ENCODE results near the gene EDNRA.

The EDNRA gene

DNA sequence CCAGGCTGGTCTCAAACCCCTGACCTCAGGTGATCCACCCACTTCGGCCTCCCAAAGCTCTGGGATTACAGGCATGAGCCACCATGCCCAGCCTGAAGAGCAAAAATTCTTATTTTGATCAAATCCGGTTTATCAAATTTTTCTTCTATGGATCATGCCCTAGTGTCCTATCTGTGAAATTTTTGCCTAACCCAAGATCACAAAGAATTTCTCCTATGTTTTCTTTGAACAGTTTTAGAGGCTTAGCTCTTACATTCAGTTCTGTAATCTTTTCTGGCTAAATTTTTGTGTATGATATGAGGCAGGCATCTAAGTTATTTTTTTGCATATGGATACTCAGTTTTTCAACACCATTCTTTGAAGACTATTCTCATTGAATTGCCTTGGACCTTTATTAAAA lies 27.4 kb downstream of the EDNRA start:
- no peak for DNase-seq

DNA sequence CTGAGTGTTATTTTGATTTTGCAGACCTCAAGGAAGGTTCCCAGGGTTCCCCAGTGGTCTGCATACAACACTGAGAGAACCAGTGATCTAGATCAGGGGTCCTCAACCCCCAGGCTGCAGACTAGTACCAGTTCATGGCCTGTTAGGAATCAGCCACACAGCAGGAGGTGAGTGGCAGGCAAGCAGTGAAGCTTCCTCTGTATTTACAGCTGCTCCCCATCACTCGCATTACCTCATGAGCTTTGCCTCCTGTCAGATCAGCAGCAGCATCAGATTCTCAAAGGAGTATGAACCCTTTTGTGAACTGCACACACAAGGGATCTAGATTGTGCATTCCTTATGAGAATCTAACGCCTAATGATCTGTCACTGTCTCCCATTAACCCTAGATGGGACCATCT lies 28.5 kb downstream of the EDNRA start:
- no peak for DNase-seq

DNA sequence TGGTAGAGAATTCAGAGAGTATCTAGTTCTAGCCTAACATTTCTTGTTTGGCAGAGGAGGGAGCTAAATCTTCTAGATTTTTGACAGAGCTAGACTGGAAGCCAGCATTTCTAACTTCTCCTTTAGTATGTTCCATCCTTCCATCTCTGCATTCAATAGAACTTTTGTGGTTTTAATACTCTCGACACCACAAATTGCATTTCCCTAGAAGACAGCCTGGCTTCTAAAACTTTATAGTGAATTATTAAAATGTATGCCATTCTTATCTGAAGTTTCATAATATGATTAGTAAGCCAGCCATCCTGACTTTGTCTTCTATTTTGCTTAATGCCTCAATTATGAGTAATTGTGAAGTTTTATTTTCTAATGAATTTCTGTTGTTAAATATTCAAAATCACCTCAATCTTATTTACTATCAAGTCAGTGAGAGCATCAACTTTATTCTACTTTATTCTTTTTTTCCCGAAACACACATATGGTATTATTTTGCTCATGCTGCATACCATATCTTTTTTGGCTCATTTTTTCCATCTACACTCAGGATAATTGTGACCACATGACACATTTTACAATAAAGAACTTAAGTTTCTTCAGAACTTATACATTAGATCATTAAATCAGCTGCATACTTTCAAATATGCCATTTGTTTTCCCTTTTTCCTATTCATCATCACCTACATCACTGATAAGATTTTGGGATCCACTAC lies 30.2 kb downstream of the EDNRA start:
- peak in 1 of 2 experiments; percentile 1 for DNase-seq

DNA sequence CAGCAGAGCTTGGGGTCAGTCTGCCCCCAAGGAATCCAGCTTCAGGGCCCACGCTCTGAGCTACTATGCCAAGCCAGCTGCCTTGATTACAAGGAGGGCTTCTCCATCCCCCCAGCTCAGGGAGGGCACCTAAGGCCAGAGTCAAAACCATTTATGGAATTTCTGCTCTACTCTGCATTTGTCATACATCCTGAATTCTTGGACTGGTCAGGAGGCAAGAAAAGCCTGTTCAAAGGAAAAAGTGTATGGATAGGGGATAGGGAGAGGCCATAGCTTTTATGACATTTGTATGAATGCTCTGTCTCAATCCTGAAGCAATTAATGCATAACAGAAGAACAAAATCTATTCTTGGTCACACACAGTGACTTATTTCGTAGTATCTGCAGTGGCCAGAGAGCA lies 32.2 kb downstream of the EDNRA start:
- no peak for DNase-seq

DNA sequence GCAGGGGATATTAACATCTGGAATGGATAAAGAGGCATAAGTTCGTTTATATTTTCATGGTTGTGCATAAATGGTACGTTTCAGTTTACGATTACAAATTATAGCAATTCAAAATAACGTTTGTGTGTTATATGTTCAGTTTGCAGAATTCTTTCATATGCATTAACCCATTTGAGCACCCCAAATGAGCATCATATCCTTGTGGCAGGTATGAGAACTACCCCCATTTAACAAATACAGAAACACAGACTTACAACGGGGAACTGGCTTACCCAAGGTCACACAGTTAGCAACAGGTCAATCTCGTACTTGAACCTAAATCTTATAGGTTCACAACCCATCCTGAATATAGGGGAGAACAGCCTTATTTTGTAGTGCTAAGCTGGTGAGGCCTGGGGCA lies 33.1 kb downstream of the EDNRA start:
- no peak for DNase-seq

DNA sequence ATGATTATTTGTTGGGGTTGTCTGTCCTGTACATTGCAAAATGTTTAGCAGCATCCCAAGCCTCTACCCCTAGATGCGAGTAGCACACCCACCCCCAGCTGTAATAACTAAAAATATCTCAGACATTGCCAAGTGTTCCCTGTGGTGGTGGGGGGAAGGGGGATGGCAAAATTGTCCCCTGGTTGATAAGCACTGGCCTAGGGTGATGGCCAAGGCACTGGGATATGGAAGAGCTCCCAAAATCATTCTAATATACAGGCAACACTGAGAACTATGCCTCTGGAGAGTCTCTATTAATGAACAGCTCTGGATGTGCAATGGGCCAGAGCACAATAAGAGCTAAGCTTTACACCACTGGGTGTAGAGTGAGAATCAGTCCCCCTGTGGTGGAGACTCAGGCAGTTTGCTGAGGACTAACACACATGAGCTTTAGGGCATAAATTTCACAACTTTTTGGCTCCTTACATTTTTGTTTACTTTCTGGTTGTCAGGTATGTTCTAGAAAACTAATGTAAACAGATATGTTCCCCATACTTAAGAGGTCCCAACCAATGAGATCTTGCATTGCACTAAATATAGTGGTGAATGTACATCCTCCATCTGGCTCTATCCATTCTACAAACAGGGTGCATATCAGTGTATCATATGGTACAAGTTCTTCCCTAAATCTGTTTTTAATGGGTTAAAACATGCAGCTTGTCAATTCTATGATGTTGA lies 34.5 kb downstream of the EDNRA start:
- no peak for DNase-seq

DNA sequence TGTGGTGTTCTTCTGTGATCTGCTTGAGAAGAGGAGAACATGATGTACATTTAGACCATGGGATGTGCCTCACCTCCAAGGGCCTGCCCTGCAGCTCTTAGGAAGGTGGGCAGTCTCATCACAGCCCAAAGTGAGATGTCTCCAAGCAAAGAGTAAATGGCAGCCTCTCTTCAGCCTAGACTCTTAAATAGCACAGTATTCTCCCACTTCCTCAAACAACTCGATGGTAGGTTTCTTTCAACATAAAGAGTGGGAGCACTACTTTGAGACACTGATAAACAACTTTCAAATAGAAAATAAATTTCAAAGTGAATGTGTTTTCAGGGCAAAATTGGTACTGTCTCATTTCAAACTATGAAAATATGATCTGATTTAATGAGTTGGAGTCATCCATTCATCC lies 35.2 kb downstream of the EDNRA start:
- peak; percentile 21 to 31 for DNase-seq

DNA sequence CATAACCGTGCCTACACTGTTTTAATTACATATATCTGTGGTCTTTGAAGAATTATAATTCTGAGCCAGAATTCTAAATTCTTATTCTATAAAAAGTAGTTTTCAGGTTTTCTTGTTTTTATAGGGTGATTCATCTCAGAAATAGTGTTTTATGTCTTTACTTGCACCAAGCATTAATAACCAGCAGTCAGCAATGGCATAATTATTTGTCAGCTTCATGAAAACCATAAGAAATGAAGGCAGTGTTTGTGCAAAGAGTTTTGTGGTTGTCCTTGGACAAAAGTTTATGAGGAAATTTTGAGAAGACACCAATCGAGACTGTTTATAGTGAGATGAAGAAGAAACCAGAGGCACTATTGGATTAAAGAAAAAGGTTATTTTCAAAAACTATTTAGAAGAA lies 37.2 kb downstream of the EDNRA start:
- DNase-seq, result no peak

DNA sequence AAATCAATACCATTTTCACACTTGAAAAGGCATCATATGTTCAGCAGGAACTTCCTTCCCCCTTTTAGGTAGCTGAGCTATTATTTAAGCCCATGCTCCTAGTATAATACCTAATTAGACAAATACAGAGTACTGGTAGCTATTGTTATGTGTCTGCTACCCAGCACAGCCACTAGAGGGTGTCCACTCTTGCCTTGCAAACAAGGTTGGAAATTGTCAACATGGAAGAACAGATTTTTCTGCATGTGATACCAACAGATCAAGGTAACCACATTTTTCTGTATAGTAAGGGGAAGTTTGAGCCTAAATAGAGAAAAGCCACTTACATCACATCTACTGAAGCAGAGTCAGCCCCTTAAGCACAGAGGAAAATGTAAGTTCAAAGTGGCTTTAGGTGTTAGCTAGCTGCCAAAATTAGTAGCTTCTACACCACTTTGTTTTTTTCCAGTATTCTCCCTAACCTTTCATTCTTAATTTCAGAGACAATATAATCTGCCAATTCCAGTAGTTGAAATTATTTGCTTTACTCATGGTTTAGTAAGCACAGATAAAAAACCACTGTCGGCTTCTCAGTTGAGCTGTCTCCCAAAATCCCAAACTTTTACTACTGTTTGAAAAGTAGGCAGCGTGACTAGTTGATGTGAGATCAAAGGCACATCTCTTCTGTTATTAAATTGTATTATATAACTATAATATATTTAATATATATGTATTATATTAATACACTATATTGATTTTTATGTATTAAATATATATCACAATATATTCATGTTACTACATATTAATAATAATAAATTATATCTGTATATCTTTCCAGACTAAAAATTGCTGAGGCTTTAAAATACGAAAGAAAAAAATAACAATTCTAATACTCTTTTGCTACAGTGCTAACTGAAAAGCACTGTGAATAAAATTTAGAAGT lies 38.2 kb downstream of the EDNRA start:
- peak; percentile 76 to 86 for DNase-seq

DNA sequence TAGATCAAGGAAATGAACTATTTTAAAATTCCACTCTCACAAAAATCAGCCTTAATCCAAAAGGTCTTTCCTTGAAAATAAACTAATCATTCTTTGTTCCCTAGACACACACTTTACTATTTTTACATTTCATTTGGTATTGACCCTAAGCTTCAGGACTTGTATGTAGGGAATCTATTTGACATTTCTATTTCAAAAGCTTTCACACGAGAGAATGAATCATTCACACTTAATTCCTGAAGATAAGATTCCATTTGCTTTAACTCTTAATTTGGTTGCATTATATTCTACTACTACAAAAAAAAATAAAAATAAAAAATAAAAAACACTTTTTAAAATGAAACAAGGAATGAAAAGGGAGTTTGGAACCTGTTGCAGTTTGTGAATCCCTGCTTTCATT lies 43.7 kb downstream of the EDNRA start:
- no peak for DNase-seq

DNA sequence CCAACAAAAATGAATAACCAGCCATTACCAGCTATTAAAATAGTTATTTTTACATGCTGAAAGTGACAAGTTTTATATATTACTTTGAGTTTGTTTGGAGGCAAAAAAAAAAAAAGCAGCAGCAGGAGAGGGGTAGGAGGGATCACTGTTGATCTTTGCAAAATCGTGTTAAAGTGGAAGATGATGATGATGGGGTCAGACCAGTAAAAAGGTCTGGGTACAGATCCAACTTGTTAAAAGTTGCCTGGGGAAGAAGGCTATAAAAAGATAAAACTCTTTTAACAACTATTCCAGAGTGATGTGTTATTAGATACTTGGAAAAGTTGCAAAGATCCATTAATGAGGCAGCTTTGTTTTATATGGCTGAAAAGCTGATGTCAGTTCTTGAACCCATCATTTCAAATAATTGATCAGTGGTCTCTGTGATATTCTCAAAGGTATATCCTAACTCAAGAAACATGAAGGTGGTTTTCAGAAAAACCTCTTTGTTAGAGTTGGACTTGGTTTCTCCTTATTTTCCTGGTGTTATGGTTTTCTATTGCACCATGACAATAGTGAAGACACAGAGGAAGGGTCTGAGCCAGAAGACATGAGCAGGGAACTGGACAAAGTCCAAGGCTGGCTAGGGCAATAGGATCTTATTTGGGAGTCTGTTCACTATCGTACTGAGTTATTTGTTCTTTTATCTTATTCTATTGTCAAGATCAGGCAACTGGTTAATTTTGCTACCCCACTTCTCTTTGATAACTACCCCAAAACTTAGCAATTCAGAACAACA lies 44.8 kb downstream of the EDNRA start:
- DNase-seq, result no peak

DNA sequence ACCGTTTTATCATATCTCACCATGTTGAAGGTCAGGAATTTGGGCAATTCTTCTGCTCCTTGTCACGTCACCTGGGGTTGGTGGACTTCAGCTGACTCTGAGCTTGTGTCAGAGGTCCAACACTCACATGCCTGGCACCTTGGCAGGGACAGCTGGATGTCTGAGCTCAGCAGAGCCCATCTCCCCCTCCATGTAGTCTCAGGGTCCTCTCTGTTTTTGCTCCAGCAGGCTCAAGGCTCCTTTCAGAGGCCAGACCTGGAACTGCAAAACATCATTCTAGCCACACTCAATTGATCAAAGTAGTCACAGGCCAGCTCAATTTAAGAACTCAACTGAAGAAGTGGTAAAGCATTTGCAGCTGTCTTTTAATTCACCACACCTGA lies 45.4 kb downstream of the EDNRA start:
- no peak for DNase-seq

DNA sequence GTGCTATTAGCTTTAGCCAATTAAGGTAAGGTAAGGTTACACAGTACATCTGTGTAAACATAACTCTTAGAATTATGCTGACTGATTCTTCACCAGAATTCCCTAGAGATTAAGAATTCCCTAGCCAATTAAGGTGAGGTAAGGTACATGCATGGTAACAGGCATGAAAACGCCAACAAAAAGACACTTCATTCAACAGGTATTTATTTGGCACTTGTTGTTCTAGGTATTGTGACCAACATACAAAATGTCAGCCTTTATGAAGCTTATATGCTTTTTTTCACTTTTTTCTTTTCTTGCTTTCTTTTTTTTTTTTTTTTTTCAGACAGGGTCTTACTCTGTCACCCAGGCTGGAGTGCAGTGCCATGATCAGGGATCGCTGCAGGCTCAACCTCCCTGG lies 47.2 kb downstream of the EDNRA start:
- no peak for DNase-seq

DNA sequence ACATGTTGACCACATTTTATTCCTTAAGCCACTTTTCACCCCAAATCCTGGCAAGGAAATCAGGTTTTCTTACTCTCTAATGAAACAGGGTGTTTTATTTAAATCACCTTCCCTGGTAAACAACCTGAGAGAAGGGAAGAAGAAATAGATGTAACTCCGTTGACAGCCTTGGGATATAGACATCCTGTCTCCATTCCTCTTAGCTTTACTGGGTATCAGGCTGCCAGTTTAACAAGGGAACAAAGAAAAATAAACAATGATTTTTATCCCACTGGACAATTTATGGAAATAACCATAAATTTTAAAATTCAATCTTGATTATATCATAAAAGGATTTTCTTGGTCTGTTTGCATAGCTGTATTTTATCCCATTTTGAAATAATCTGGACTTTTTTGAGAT lies 49.2 kb downstream of the EDNRA start:
- no peak for DNase-seq

DNA sequence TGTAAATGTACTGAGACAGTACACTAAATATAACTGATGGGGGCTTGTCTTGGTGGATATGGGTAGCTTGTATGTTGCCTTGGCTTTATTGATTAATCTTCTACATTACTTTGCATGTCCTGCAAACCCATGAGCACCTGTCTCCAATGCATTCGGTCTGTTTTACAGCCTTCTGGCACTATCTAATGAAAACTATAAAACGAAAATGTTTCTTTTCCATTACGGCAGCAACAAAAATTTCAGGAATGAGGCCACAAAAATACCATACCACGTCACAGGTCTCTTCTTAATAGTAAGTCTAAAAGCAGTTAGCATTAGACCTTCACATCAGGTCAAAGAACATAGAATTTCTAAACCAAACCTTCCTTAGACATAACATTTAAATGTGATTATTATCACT lies 49.8 kb downstream of the EDNRA start:
- DNase-seq, result no peak

DNA sequence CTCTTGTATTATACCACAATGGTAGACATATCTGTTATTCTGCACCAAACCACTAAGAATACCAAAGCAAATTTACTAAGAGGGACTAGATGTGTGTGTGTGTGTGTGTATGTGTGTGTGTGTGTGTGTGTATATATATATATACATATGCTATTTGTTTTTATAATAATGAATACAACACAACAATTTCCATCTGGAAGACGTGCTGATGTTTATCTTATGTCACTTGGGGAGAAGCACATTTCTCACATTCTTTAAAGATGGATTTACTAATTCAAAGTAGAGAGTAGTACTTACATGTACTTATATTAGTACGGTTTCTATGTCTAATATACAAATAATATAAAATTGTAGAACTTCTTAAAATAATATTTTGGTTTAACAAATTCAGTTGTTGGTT lies 52.0 kb downstream of the EDNRA start:
- DNase-seq, result no peak

DNA sequence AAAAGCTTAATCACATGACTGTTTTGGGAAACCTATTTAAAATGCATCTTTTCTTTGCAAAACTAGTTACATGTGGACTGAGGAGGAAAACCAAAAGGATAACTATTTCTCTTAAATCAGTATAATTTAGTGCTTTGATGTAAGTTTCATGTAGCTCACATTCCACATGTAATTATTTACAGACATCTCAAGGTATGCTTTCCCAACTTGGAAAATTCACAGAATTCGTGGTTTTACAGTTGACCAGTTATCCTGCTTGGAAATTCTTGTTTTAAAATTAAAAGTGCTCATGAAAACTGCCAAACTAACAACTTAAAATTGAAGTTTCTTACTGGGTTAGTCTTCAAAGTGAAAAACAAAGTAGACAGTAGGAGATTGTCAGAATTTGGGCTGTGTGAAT lies 52.4 kb downstream of the EDNRA start:
- DNase-seq, result no peak

DNA sequence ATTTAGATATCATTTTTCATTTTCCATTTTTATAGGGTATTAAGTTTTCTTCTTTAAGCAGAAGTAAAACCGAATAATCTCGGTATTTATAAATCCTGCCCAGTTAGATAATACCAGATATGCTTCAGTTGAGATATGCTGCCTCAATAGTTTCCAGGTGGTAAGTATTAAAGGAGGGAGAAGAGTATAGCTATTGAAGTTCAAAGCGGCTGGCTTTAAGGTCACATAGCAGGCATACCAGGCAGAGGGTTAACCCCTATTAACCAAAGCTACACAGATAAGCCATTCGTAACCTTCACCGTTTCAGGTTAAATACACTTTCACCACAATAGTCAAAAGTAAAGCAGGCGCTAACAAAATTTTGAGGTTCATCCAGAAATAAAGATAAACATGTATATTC lies 54.2 kb downstream of the EDNRA start:
- no peak for DNase-seq

DNA sequence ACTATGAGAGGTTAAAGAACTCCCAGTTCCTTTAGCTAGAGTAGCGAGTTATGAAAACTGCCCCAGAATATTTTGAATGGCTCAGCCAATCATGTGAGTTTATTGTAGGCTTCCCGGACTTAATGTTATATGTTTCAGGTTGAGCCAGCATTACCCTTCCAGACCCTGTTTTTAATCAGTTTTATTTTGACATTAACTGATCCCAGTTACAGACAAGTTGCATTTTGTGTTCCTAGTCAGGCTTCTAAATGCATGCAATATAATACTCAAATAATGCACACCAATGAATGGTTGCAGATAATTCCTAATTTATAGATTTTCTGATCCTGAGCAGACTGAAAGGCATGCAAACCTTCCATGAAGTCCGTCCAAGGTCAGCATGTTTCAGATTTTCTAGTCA lies 57.8 kb downstream of the EDNRA start:
- no peak for DNase-seq

DNA sequence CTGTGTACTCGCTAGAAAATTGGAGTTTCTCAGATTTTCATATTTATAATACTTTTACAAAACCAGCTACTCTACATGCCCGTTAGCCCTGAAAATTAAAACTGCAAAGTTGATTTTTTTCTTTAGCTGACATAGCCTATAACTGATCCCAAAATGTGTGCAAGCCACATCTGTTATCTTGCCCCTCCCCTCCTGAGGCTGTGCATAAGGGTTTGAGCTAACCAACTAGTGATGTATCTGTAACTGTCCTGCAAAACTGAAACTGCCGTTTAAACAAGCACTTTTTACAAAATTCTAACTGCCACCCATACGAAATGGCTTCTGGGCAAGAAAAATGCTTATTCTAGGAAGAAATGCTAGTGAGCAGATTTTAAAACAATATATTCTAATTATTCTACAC lies 59.1 kb downstream of the EDNRA start:
- DNase-seq, result no peak

DNA sequence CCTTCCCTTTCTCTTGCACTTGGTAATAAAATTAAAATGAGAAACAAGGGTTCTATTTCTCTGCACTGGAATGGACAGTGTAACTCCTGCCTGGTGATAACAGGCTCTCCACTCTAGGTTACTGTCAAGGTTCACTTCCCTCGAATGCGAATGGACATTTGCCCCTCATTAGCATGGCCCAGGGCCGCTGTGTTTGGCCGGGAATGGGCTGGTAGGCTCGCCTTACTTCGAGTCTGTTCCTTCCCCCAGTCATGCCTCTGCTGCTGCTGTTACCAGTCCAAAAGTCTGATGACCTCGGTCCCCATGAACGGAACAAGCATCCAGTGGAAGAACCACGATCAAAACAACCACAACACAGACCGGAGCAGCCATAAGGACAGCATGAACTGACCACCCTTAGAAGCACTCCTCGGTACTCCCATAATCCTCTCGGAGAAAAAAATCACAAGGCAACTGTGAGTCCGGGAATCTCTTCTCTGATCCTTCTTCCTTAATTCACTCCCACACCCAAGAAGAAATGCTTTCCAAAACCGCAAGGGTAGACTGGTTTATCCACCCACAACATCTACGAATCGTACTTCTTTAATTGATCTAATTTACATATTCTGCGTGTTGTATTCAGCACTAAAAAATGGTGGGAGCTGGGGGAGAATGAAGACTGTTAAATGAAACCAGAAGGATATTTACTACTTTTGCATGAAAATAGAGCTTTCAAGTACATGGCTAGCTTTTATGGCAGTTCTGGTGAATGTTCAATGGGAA lies 61.5 kb downstream of the EDNRA start:
- DNase-seq, result no peak

DNA sequence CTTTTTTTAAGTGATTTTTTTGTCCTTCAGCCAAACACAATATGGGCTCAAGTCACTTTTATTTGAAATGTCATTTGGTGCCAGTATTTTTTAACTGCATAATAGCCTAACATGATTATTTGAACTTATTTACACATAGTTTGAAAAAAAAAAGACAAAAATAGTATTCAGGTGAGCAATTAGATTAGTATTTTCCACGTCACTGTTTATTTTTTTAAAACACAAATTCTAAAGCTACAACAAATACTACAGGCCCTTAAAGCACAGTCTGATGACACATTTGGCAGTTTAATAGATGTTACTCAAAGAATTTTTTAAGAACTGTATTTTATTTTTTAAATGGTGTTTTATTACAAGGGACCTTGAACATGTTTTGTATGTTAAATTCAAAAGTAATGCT lies 62.1 kb downstream of the EDNRA start:
- DNase-seq, result no peak
